T-cell (primary cell): ENCODE measurements around the gene RTN4. TPM values are rescaled to one million over a fixed set of nuclear protein-coding genes. Genes with fewer than 3 reads are reported as not detected.

ENCODE experiments used
- ATAC-seq, 4 experiments: fragments of 200-7000 bp in 3 of 4; fragments of 150-1000 bp in 1 of 4; cut with Tn5 transposase; replicated peaks in 1 of 4; 1 replicate in 3 of 4; 2 replicates in 1 of 4; pipeline ENCODE4 v1.10.0; 2021; ENCODE audit warnings: moderate library complexity in 3 of 4, mild to moderate bottlenecking in 2 of 4, moderate number of reproducible peaks in 1 of 4
- CTCF ChIA-PET, 2 donors: fragments of 300-600 bp; sonication (Branson Sonifier 250); formaldehyde crosslinking; loops; one replicate each; lab custom pipeline; 2022; ENCODE audit warnings: antibody characterized with exemption in 2 of 2; lab: Charles Lee
- POLR2A ChIA-PET, 2 donors: fragments of 300-600 bp; sonication (Branson Sonifier 250); formaldehyde crosslinking; loops; one replicate each; lab custom pipeline; 2022; ENCODE audit warnings: antibody characterized with exemption in 2 of 2; lab: Charles Lee
- DNase-seq, 35 experiments: peaks; one replicate each; pipeline versions ENCODE4 v3.0.0 to v3.0.0-alpha.2; 2013 to 2023
- H3K27ac ChIP-seq: one replicate; pipeline ENCODE4 v1.5.1; 2013; ENCODE audit warnings: low read length
- H3K27me3 ChIP-seq, 2 experiments: replicated peaks in 1 of 2; 1 replicate in 1 of 2; 2 replicates in 1 of 2; pipeline versions ENCODE4 v1.6.1 to v1.7.0; 2013; ENCODE audit warnings: low read length in 1 of 2, mixed read lengths in 1 of 2; ENCODE audit not compliant: control insufficient read depth in 2 of 2, insufficient read depth in 2 of 2; ENCODE audit errors: extremely low read depth in 1 of 2
- H3K36me3 ChIP-seq, 2 donors: 1 replicate in 1 of 2; 2 replicates in 1 of 2; pipeline versions ENCODE4 v1.6.1 to v1.7.0; 2013; ENCODE audit warnings: low read length in 1 of 2; ENCODE audit not compliant: control insufficient read depth in 2 of 2, insufficient read depth in 1 of 2; ENCODE audit errors: extremely low read depth in 1 of 2
- H3K4me1 ChIP-seq, 2 experiments: 1 replicate in 1 of 2; 2 replicates in 1 of 2; pipeline versions ENCODE4 v1.6.1 to v1.7.0; 2013; ENCODE audit warnings: low read length in 2 of 2, mixed read lengths in 1 of 2; ENCODE audit not compliant: insufficient read depth in 2 of 2, control insufficient read depth in 1 of 2; ENCODE audit errors: extremely low read depth in 1 of 2
- H3K4me3 ChIP-seq, 2 donors: 1 replicate in 1 of 2; 2 replicates in 1 of 2; pipeline versions ENCODE4 v1.5.1 to v1.7.0; 2013; ENCODE audit warnings: mild to moderate bottlenecking in 2 of 2, low read length in 1 of 2, moderate library complexity in 1 of 2; ENCODE audit not compliant: control insufficient read depth in 1 of 2; ENCODE audit errors: extremely low read depth in 1 of 2
- H3K9me3 ChIP-seq: 2 replicates; pipeline ENCODE4 v1.7.0; 2013
- H3K27ac Mint-ChIP-seq, 2 donors: one replicate each; pipeline ENCODE4 v1.8.0; 2020 to 2021; ENCODE audit warnings: mild to moderate bottlenecking in 2 of 2, mixed read lengths in 2 of 2
- H3K27me3 Mint-ChIP-seq, 2 donors: one replicate each; pipeline ENCODE4 v1.8.0; 2021 to 2022; ENCODE audit warnings: mixed read lengths in 2 of 2
- H3K36me3 Mint-ChIP-seq: one replicate; pipeline ENCODE4 v1.8.0; 2021; ENCODE audit warnings: mixed read lengths
- H3K4me1 Mint-ChIP-seq, 3 donors: one replicate each; pipeline ENCODE4 v1.8.0; 2020 to 2022; ENCODE audit warnings: mixed read lengths in 3 of 3, mild to moderate bottlenecking in 1 of 3
- H3K4me3 Mint-ChIP-seq, 3 donors: one replicate each; pipeline ENCODE4 v1.8.0; 2020 to 2022; ENCODE audit warnings: mild to moderate bottlenecking in 3 of 3, mixed read lengths in 3 of 3, moderate library complexity in 3 of 3
- H3K9me3 Mint-ChIP-seq, 3 donors: one replicate each; pipeline ENCODE4 v1.8.0; 2020 to 2022; ENCODE audit warnings: mixed read lengths in 3 of 3
- WGBS: methylation state at CpG from one replicate; pipeline ENCODE4 v1.1.5; 2013; ENCODE audit warnings: missing lambda C conversion rate; ENCODE audit not compliant: insufficient coverage; 5-methylcytosine and 5-hydroxymethylcytosine counted together
- total RNA-seq, 35 experiments: library from RNA in 6 of 35; stranded (reverse) in 6 of 35; fragments of 120-200 nt in 1 of 35; gene quantifications; one replicate each; pipeline versions ENCODE4 v1.2.1 to v1.2.4 and lab custom pipeline; 2013 to 2026

Gene RTN4
- total RNA-seq, 5 donors from 2014 or later (not counting 1 experiment from before 2014, with no cell fraction given), result 66.3 to 77.1 (median 75.4) TPM

- Mint-ChIP-seq H3K36me3 (peaks cover 28% of the 10 kb centered on the region), H3K4me1 (peaks cover 27 to 42% (median 34%) of the 10 kb centered on the region in 3 donors), H3K27me3 (no peaks in the 10 kb centered on the region), H3K9me3 (peaks cover 2 to 8% (median 6%) of the 10 kb centered on the region in 3 donors), H3K4me3 (peak overlapping the region in 2 of 3 donors; percentile 2 to 52), H3K27ac (peak overlapping the region; percentile 82 to 84)
- Histone ChIP-seq H3K27me3 (no peaks in the 10 kb centered on the region), H3K36me3 (peaks cover 0 to 5% of the 10 kb centered on the region in 2 donors), H3K27ac (peak overlapping the region; percentile 18), H3K9me3 (no peaks in the 10 kb centered on the region), H3K4me1 (peaks cover 2 to 25% of the 10 kb centered on the region in 2 experiments), H3K4me3 (no peak overlapping the region)
- CTCF ChIA-PET, result no interaction called here
- DNase-seq, result no peak
- 72% methylated on average over 2 of the region's 4 CpGs for WGBS
- POLR2A ChIA-PET, result interaction anchor here in 1 of 2 donors (0.6 kb wide), 1 partner anchor 43 kb away, joined by 3 read pairs; no protein-coding TSS in a partner anchor
- peak in 1 of 4 experiments; percentile 39 for ATAC-seq
These were observed 85.4 kb downstream of the RTN4 start for GRCh38 chr2:54964816-54965215.

- no peak for DNase-seq
- ChIA-PET POLR2A (no interaction called here), CTCF (interaction anchor here in 1 of 2 donors (0.6 kb wide), 1 partner anchor 14 kb away, joined by 5 read pairs; no protein-coding TSS in a partner anchor)
- no peak for ATAC-seq
- Mint-ChIP-seq H3K4me1 (peaks cover 27 to 42% (median 34%) of the 10 kb centered on the region in 3 donors), H3K4me3 (no peak overlapping the region), H3K27ac (peak overlapping the region in 1 of 2 donors; percentile 84), H3K36me3 (peaks cover 22% of the 10 kb centered on the region), H3K9me3 (peaks cover 2 to 8% (median 6%) of the 10 kb centered on the region in 3 donors), H3K27me3 (no peaks in the 10 kb centered on the region)
- Histone ChIP-seq H3K27ac (no peak overlapping the region), H3K4me1 (peaks cover 2 to 25% of the 10 kb centered on the region in 2 experiments), H3K27me3 (no peaks in the 10 kb centered on the region), H3K9me3 (no peaks in the 10 kb centered on the region), H3K4me3 (no peak overlapping the region), H3K36me3 (peaks cover 0 to 5% of the 10 kb centered on the region in 2 donors)
- WGBS, result 98% methylated on average over 8 of the region's 8 CpGs
These were observed 86.0 kb downstream of the RTN4 start for GRCh38 chr2:54964271-54964670.

- Histone ChIP-seq H3K27me3 (no peaks in the 10 kb centered on the region), H3K27ac (no peak overlapping the region), H3K4me1 (peaks cover 2 to 25% of the 10 kb centered on the region in 2 experiments), H3K4me3 (no peak overlapping the region), H3K9me3 (no peaks in the 10 kb centered on the region), H3K36me3 (peaks cover 0 to 5% of the 10 kb centered on the region in 2 donors)
- ChIA-PET CTCF (no interaction called here), POLR2A (no interaction called here)
- no peaks in the 10 kb centered on the region for H3K27me3 Mint-ChIP-seq
- peak overlapping the region in 1 of 2 donors; percentile 84 for H3K27ac Mint-ChIP-seq
- ATAC-seq (no peak), DNase-seq (no peak)
- H3K4me3 Mint-ChIP-seq, result no peak overlapping the region
- peaks cover 2 to 8% (median 6%) of the 10 kb centered on the region in 3 donors for H3K9me3 Mint-ChIP-seq
- 100% methylated on average over 2 of the region's 2 CpGs for WGBS
- H3K36me3 Mint-ChIP-seq, result peaks cover 17% of the 10 kb centered on the region
- peaks cover 27 to 42% (median 34%) of the 10 kb centered on the region in 3 donors for H3K4me1 Mint-ChIP-seq
These were observed 86.8 kb downstream of the RTN4 start for GRCh38 chr2:54963476-54963875.

- Histone ChIP-seq H3K9me3 (no peaks in the 10 kb centered on the region), H3K4me3 (no peak overlapping the region), H3K27me3 (no peaks in the 10 kb centered on the region), H3K36me3 (peaks cover 0 to 5% of the 10 kb centered on the region in 2 donors), H3K27ac (no peak overlapping the region), H3K4me1 (peaks cover 2 to 25% of the 10 kb centered on the region in 2 experiments)
- no CpG with 5 or more reads among the region's 3 CpGs for WGBS
- POLR2A ChIA-PET, result no interaction called here
- H3K27ac Mint-ChIP-seq, result peak overlapping the region in 1 of 2 donors; percentile 84
- DNase-seq (no peak), ATAC-seq (no peak)
- CTCF ChIA-PET, result interaction anchor here in 1 of 2 donors (0.6 kb wide), 1 partner anchor 204 kb away, joined by 4 read pairs; no protein-coding TSS in a partner anchor
- peaks cover 12% of the 10 kb centered on the region for H3K36me3 Mint-ChIP-seq
- peaks cover 2 to 8% (median 6%) of the 10 kb centered on the region in 3 donors for H3K9me3 Mint-ChIP-seq
- peaks cover 27 to 42% (median 34%) of the 10 kb centered on the region in 3 donors for H3K4me1 Mint-ChIP-seq
- no peaks in the 10 kb centered on the region for H3K27me3 Mint-ChIP-seq
- H3K4me3 Mint-ChIP-seq, result no peak overlapping the region
These were observed 87.3 kb downstream of the RTN4 start for GRCh38 chr2:54962935-54963440.

- Mint-ChIP-seq H3K27me3 (no peaks in the 10 kb centered on the region), H3K4me1 (peaks cover 27 to 42% (median 34%) of the 10 kb centered on the region in 3 donors), H3K36me3 (peaks cover 9% of the 10 kb centered on the region), H3K4me3 (no peak overlapping the region), H3K27ac (no peak overlapping the region), H3K9me3 (peaks cover 2 to 8% (median 6%) of the 10 kb centered on the region in 3 donors)
- DNase-seq (no peak), ATAC-seq (no peak)
- H3K4me1 ChIP-seq, result peaks cover 2 to 25% of the 10 kb centered on the region in 2 experiments
- no peaks in the 10 kb centered on the region for H3K27me3 ChIP-seq
- H3K27ac ChIP-seq, result no peak overlapping the region
- H3K4me3 ChIP-seq, result no peak overlapping the region
- ChIA-PET POLR2A (no interaction called here), CTCF (interaction anchor here in 1 of 2 donors (0.6 kb wide), 1 partner anchor 204 kb away, joined by 4 read pairs; no protein-coding TSS in a partner anchor)
- WGBS, result 100% methylated on average over 2 of the region's 13 CpGs
- H3K9me3 ChIP-seq, result no peaks in the 10 kb centered on the region
- H3K36me3 ChIP-seq, result peaks cover 0 to 5% of the 10 kb centered on the region in 2 donors
These were observed 87.7 kb downstream of the RTN4 start for GRCh38 chr2:54962511-54962910.

GRCh38 chr2:54960164-54960563, 90.1 kb downstream of the RTN4 start:
- H3K4me1 ChIP-seq, result peaks cover 2 to 7% of the 10 kb centered on the region in 2 experiments
- Mint-ChIP-seq H3K27ac (no peak overlapping the region), H3K36me3 (no peaks in the 10 kb centered on the region)

More at GRCh38 chr2:54960164-54960563, 90.1 kb downstream of the RTN4 start:
- DNase-seq (no peak), ATAC-seq (no peak)
- H3K4me1 Mint-ChIP-seq, result peaks cover 9 to 19% (median 16%) of the 10 kb centered on the region in 3 donors
- H3K4me3 ChIP-seq, result no peak overlapping the region
- no peak overlapping the region for H3K4me3 Mint-ChIP-seq
- no peaks in the 10 kb centered on the region for H3K9me3 Mint-ChIP-seq
- ChIA-PET CTCF (no interaction called here), POLR2A (interaction anchor here in 1 of 2 donors (0.8 kb wide), 1 partner anchor 90 kb away, joined by 3 read pairs; the partner anchor contains the start of gene RTN4)
- no peaks in the 10 kb centered on the region for H3K27me3 Mint-ChIP-seq
- H3K9me3 ChIP-seq, result no peaks in the 10 kb centered on the region
- H3K27ac ChIP-seq, result no peak overlapping the region
- H3K27me3 ChIP-seq, result no peaks in the 10 kb centered on the region
- WGBS, result 98% methylated on average over 7 of the region's 7 CpGs
- H3K36me3 ChIP-seq, result no peaks in the 10 kb centered on the region
